ENCODE measurements around the gene THYN1. TPM values are rescaled to one million over a fixed set of nuclear protein-coding genes. Genes with fewer than 3 reads are reported as not detected.

THYN1 gene
- 58.8 TPM for polyA plus RNA-seq
- long read RNA-seq, donor 1, transcript THYN1-203 (8 exons, 943 nt): major isoform, 5 of 11 reads
- long read RNA-seq, donor 1, partial matches to known transcripts: 0 of 11 reads
- long read RNA-seq, donor 1, other reads (novel, unspliced or antisense): 0 of 11 reads
- long read RNA-seq, donor 2, transcript THYN1-201 (7 exons, 1,299 nt): minor isoform, 10 of 51 reads
- long read RNA-seq, donor 2, transcript THYN1-204 (8 exons, 893 nt): minor isoform, 10 of 51 reads
- long read RNA-seq, donor 2, transcript THYN1-203 (8 exons, 943 nt): major isoform, 14 of 51 reads
- long read RNA-seq, donor 2, partial matches to known transcripts: 15 of 51 reads
- long read RNA-seq, donor 2, other reads (novel, unspliced or antisense): 0 of 51 reads
- long read RNA-seq, donor 3: 0 reads
- long read RNA-seq, donor 4, partial matches to known transcripts: 0 of 5 reads
- long read RNA-seq, donor 4, other reads (novel, unspliced or antisense): 0 of 5 reads
- long read RNA-seq, donor 5, transcript THYN1-203 (8 exons, 943 nt): major isoform, 8 of 19 reads
- long read RNA-seq, donor 5, transcript THYN1-204 (8 exons, 893 nt): minor isoform, 5 of 19 reads
- long read RNA-seq, donor 5, partial matches to known transcripts: 0 of 19 reads
- long read RNA-seq, donor 5, other reads (novel, unspliced or antisense): 0 of 19 reads
- long read RNA-seq, donor 6, transcript THYN1-201 (7 exons, 1,299 nt): minor isoform, 8 of 45 reads
- long read RNA-seq, donor 6, transcript THYN1-204 (8 exons, 893 nt): major isoform, 15 of 45 reads
- long read RNA-seq, donor 6, transcript THYN1-203 (8 exons, 943 nt): minor isoform, 8 of 45 reads
- long read RNA-seq, donor 6, partial matches to known transcripts: 5 of 45 reads
- long read RNA-seq, donor 6, other reads (novel, unspliced or antisense): 5 of 45 reads
- long read RNA-seq, donor 7, transcript THYN1-203 (8 exons, 943 nt): major isoform, 8 of 27 reads
- long read RNA-seq, donor 7, transcript THYN1-201 (7 exons, 1,299 nt): major isoform, 8 of 27 reads
- long read RNA-seq, donor 7, transcript THYN1-204 (8 exons, 893 nt): major isoform, 8 of 27 reads
- long read RNA-seq, donor 7, partial matches to known transcripts: 0 of 27 reads
- long read RNA-seq, donor 7, other reads (novel, unspliced or antisense): 0 of 27 reads
- long read RNA-seq, donor 8, transcript THYN1-203 (8 exons, 943 nt): major isoform, 18 of 67 reads
- long read RNA-seq, donor 8, transcript THYN1-201 (7 exons, 1,299 nt): minor isoform, 7 of 67 reads
- long read RNA-seq, donor 8, transcript THYN1-204 (8 exons, 893 nt): minor isoform, 17 of 67 reads
- long read RNA-seq, donor 8, partial matches to known transcripts: 13 of 67 reads
- long read RNA-seq, donor 8, other reads (novel, unspliced or antisense): 7 of 67 reads
- long read RNA-seq, donor 9, transcript THYN1-203 (8 exons, 943 nt): major isoform, 20 of 53 reads
- long read RNA-seq, donor 9, transcript THYN1-204 (8 exons, 893 nt): minor isoform, 17 of 53 reads
- long read RNA-seq, donor 9, transcript THYN1-201 (7 exons, 1,299 nt): minor isoform, 5 of 53 reads
- long read RNA-seq, donor 9, partial matches to known transcripts: 8 of 53 reads
- long read RNA-seq, donor 9, other reads (novel, unspliced or antisense): 0 of 53 reads
- long read RNA-seq, donor 10, transcript THYN1-201 (7 exons, 1,299 nt): minor isoform, 5 of 63 reads
- long read RNA-seq, donor 10, transcript THYN1-202 (7 exons, 835 nt): minor isoform, 7 of 63 reads
- long read RNA-seq, donor 10, transcript THYN1-204 (8 exons, 893 nt): major isoform, 17 of 63 reads
- long read RNA-seq, donor 10, transcript THYN1-203 (8 exons, 943 nt): minor isoform, 15 of 63 reads
- long read RNA-seq, donor 10, partial matches to known transcripts: 10 of 63 reads
- long read RNA-seq, donor 10, other reads (novel, unspliced or antisense): 6 of 63 reads
- long read RNA-seq, donor 11, transcript THYN1-201 (7 exons, 1,299 nt): minor isoform, 7 of 39 reads
- long read RNA-seq, donor 11, transcript THYN1-202 (7 exons, 835 nt): minor isoform, 5 of 39 reads
- long read RNA-seq, donor 11, transcript THYN1-203 (8 exons, 943 nt): minor isoform, 10 of 39 reads
- long read RNA-seq, donor 11, transcript THYN1-204 (8 exons, 893 nt): major isoform, 11 of 39 reads
- long read RNA-seq, donor 11, partial matches to known transcripts: 5 of 39 reads
- long read RNA-seq, donor 11, other reads (novel, unspliced or antisense): 0 of 39 reads

GRCh38 chr11:134253188-134253993, at the start of gene THYN1, which contains the start of gene ACAD8:
Gene THYN1 (minus strand): TSS chr11:134253352. CDS start chr11:134252882, 470 bp downstream.
Gene ACAD8 (plus strand): TSS chr11:134253568. CDS start chr11:134253601, 33 bp downstream.
- no CpG with 5 or more reads among the region's 70 CpGs for WGBS (ENCODE audit: insufficient coverage, low lambda C conversion rate)
- Histone ChIP-seq H3K36me3 (ENCODE audit: control insufficient read depth, insufficient read depth, low read length) (peaks cover 30% of the 10 kb centered on the region), H3K9me3 (ENCODE audit: control insufficient read depth, low read depth, low read length) (no peaks in the 10 kb centered on the region), H3K27ac (ENCODE audit: low read length) (peak within 1 kb of the TSS; percentile 46), H3K4me1 (ENCODE audit: control insufficient read depth, insufficient read depth, low read length) (peaks cover 12% of the 10 kb centered on the region), H3K27me3 (ENCODE audit: control insufficient read depth, insufficient read depth, low read length) (no peaks in the 10 kb centered on the region), H3K4me3 (ENCODE audit: low read length) (peak within 1 kb of the TSS; percentile 90)
- peak; percentile 97 to 98 for DNase-seq

GRCh38 chr11:134294664-134295063, 41.5 kb upstream of the THYN1 start:
- H3K27me3 ChIP-seq (ENCODE audit: control insufficient read depth, insufficient read depth, low read length): peaks cover 8% of the 10 kb centered on the region
- no peak overlapping the region for H3K27ac ChIP-seq (ENCODE audit: low read length)
- H3K36me3 ChIP-seq (ENCODE audit: control insufficient read depth, insufficient read depth, low read length): no peaks in the 10 kb centered on the region
- no peaks in the 10 kb centered on the region for H3K4me1 ChIP-seq (ENCODE audit: control insufficient read depth, insufficient read depth, low read length)
- no peak overlapping the region for H3K4me3 ChIP-seq (ENCODE audit: low read length)
- H3K9me3 ChIP-seq (ENCODE audit: control insufficient read depth, low read depth, low read length): no peaks in the 10 kb centered on the region
- no peak for DNase-seq
- no CpG with 5 or more reads among the region's 9 CpGs for WGBS (ENCODE audit: insufficient coverage, low lambda C conversion rate)

- no peak overlapping the region for H3K27ac ChIP-seq (ENCODE audit: low read length)
- H3K9me3 ChIP-seq (ENCODE audit: control insufficient read depth, low read depth, low read length): no peaks in the 10 kb centered on the region
- 100% methylated on average over 1 of the region's 20 CpGs for WGBS (ENCODE audit: insufficient coverage, low lambda C conversion rate)
- H3K27me3 ChIP-seq (ENCODE audit: control insufficient read depth, insufficient read depth, low read length): peaks cover 9% of the 10 kb centered on the region
- no peaks in the 10 kb centered on the region for H3K36me3 ChIP-seq (ENCODE audit: control insufficient read depth, insufficient read depth, low read length)
- no peak for DNase-seq
- no peaks in the 10 kb centered on the region for H3K4me1 ChIP-seq (ENCODE audit: control insufficient read depth, insufficient read depth, low read length)
- no peak overlapping the region for H3K4me3 ChIP-seq (ENCODE audit: low read length)
Measured at GRCh38 chr11:134293119-134294113, 40.3 kb upstream of the THYN1 start.

GRCh38 chr11:134292661-134293060, 39.5 kb upstream of the THYN1 start:
- Histone ChIP-seq H3K36me3 (ENCODE audit: control insufficient read depth, insufficient read depth, low read length) (no peaks in the 10 kb centered on the region), H3K27me3 (ENCODE audit: control insufficient read depth, insufficient read depth, low read length) (peaks cover 12% of the 10 kb centered on the region), H3K4me1 (ENCODE audit: control insufficient read depth, insufficient read depth, low read length) (no peaks in the 10 kb centered on the region), H3K4me3 (ENCODE audit: low read length) (no peak overlapping the region), H3K9me3 (ENCODE audit: control insufficient read depth, low read depth, low read length) (no peaks in the 10 kb centered on the region), H3K27ac (ENCODE audit: low read length) (no peak overlapping the region)
- WGBS (ENCODE audit: insufficient coverage, low lambda C conversion rate): no CpG with 5 or more reads among the region's 15 CpGs
- no peak for DNase-seq

GRCh38 chr11:134291196-134291595, 38.0 kb upstream of the THYN1 start:
- H3K36me3 ChIP-seq (ENCODE audit: control insufficient read depth, insufficient read depth, low read length): no peaks in the 10 kb centered on the region
- 100% methylated on average over 2 of the region's 6 CpGs for WGBS (ENCODE audit: insufficient coverage, low lambda C conversion rate)
- no peaks in the 10 kb centered on the region for H3K9me3 ChIP-seq (ENCODE audit: control insufficient read depth, low read depth, low read length)
- peaks cover 12% of the 10 kb centered on the region for H3K27me3 ChIP-seq (ENCODE audit: control insufficient read depth, insufficient read depth, low read length)
- H3K27ac ChIP-seq (ENCODE audit: low read length): no peak overlapping the region
- H3K4me3 ChIP-seq (ENCODE audit: low read length): no peak overlapping the region
- no peak for DNase-seq
- H3K4me1 ChIP-seq (ENCODE audit: control insufficient read depth, insufficient read depth, low read length): no peaks in the 10 kb centered on the region

- no peak for DNase-seq
- Histone ChIP-seq H3K27me3 (ENCODE audit: control insufficient read depth, insufficient read depth, low read length) (peaks cover 12% of the 10 kb centered on the region), H3K9me3 (ENCODE audit: control insufficient read depth, low read depth, low read length) (no peaks in the 10 kb centered on the region), H3K36me3 (ENCODE audit: control insufficient read depth, insufficient read depth, low read length) (no peaks in the 10 kb centered on the region), H3K27ac (ENCODE audit: low read length) (no peak overlapping the region), H3K4me3 (ENCODE audit: low read length) (no peak overlapping the region), H3K4me1 (ENCODE audit: control insufficient read depth, insufficient read depth, low read length) (no peaks in the 10 kb centered on the region)
- WGBS (ENCODE audit: insufficient coverage, low lambda C conversion rate): 100% methylated on average over 1 of the region's 7 CpGs
Measured at GRCh38 chr11:134290646-134291045, 37.5 kb upstream of the THYN1 start.

GRCh38 chr11:134289789-134290188, 36.6 kb upstream of the THYN1 start:
- 40% methylated on average over 2 of the region's 12 CpGs for WGBS (ENCODE audit: insufficient coverage, low lambda C conversion rate)
- H3K27me3 ChIP-seq (ENCODE audit: control insufficient read depth, insufficient read depth, low read length): peaks cover 12% of the 10 kb centered on the region
- no peaks in the 10 kb centered on the region for H3K4me1 ChIP-seq (ENCODE audit: control insufficient read depth, insufficient read depth, low read length)
- H3K4me3 ChIP-seq (ENCODE audit: low read length): no peak overlapping the region
- no peaks in the 10 kb centered on the region for H3K9me3 ChIP-seq (ENCODE audit: control insufficient read depth, low read depth, low read length)
- no peak for DNase-seq
- H3K36me3 ChIP-seq (ENCODE audit: control insufficient read depth, insufficient read depth, low read length): no peaks in the 10 kb centered on the region
- no peak overlapping the region for H3K27ac ChIP-seq (ENCODE audit: low read length)
